Measurements from ENCODE around the gene CTNNBL1. TPM values are rescaled to one million over a fixed set of nuclear protein-coding genes. Genes with fewer than 3 reads are reported as not detected.
"Not testable (repeated sequence)": the region's sequence is repeated elsewhere in the genome, so short reads cannot be mapped to it uniquely, and the experiment has no call there.

CTNNBL1 gene
- total RNA-seq, 3 donors from 2014 or later (not counting 1 experiment from before 2014, with no cell fraction given) = 59.1 to 75.6 (median 67.6) TPM

DNA sequence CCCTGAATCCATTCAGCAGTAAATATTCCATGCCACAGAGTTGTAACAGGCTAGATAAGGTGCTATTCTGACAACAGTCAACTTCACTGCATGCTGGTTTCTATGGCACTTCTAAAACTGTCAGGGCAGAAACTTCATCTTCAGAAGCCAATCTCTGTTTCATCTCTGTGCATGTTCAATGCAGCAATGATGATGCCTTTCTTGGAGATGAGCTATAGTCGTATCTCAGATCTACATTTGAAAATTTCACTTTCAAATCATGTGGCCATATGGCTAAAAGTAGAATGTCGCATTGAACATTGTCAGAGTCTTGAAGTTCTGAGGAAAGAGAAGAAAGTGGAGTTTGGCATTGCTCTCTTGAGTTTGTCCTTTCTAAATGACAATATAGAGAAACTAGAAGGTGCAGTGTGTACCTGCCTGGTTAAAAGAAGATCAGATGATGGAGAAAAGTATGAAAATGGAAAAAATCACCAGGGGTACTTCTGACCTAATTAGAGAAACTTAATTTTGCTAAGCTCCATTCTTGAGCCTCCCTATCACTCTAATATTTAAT lies 160.1 kb downstream of the CTNNBL1 start:
- Histone ChIP-seq H3K4me1 (ENCODE audit: control insufficient read depth, insufficient read depth, low read length) (no peaks in the 10 kb centered on the region), H3K4me3 (ENCODE audit: low read length) (no peak overlapping the region), H3K27me3 (ENCODE audit: control insufficient read depth, insufficient read depth, low read length) (no peaks in the 10 kb centered on the region), H3K36me3 (ENCODE audit: control insufficient read depth, insufficient read depth, low read length) (peaks cover 33% of the 10 kb centered on the region), H3K27ac (ENCODE audit: low read length) (no peak overlapping the region), H3K9me3 (ENCODE audit: control insufficient read depth, insufficient read depth, low read length) (no peaks in the 10 kb centered on the region)
- no peak overlapping the region for H3K27ac Mint-ChIP-seq
- H3K9me3 Mint-ChIP-seq = no peaks in the 10 kb centered on the region
- TF ChIP-seq, protein P1, sequence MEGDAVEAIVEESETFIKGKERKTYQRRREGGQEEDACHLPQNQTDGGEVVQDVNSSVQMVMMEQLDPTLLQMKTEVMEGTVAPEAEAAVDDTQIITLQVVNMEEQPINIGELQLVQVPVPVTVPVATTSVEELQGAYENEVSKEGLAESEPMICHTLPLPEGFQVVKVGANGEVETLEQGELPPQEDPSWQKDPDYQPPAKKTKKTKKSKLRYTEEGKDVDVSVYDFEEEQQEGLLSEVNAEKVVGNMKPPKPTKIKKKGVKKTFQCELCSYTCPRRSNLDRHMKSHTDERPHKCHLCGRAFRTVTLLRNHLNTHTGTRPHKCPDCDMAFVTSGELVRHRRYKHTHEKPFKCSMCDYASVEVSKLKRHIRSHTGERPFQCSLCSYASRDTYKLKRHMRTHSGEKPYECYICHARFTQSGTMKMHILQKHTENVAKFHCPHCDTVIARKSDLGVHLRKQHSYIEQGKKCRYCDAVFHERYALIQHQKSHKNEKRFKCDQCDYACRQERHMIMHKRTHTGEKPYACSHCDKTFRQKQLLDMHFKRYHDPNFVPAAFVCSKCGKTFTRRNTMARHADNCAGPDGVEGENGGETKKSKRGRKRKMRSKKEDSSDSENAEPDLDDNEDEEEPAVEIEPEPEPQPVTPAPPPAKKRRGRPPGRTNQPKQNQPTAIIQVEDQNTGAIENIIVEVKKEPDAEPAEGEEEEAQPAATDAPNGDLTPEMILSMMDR (IDR thresholded peaks at IDR 0.05) = no peak
- 76% methylated on average over 2 of the region's 2 CpGs for WGBS (ENCODE audit: insufficient coverage)
- no peak overlapping the region for H3K4me3 Mint-ChIP-seq
- no peaks in the 10 kb centered on the region for H3K36me3 Mint-ChIP-seq
- intact Hi-C loops (cut with micrococcal nuclease) = no loop called here
- DNase-seq = no peak
- no peaks in the 10 kb centered on the region for H3K27me3 Mint-ChIP-seq (ENCODE audit: low read depth in 2 of 2)
- no peaks in the 10 kb centered on the region for H3K4me1 Mint-ChIP-seq
- ATAC-seq = no peak

DNA sequence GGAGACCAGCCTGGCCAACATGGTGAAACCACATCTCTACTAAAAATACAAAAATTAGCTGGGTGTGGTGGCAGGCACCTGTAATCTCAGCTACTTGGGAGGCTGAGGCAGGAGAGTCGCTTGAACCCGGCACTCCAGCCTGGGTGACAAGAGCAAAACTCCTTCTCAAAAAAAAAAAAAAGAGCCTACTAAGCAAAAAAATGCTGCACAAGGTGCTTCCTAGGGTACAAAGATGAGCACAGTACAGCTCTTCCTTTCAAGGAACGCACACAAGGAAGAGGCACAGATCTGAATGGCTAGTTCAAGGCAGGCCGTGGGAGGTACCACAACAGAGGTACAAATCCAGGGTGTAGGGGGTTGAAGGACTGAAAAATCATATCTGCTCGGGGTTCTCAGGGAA lies 162.2 kb downstream of the CTNNBL1 start:
- H3K4me3 Mint-ChIP-seq; H3K27me3 ChIP-seq (ENCODE audit: control insufficient read depth, insufficient read depth, low read length); H3K9me3 ChIP-seq (ENCODE audit: control insufficient read depth, insufficient read depth, low read length); H3K36me3 Mint-ChIP-seq; H3K4me3 ChIP-seq (ENCODE audit: low read length); H3K27ac ChIP-seq (ENCODE audit: low read length); H3K27ac Mint-ChIP-seq; H3K4me1 Mint-ChIP-seq; H3K9me3 Mint-ChIP-seq; H3K27me3 Mint-ChIP-seq (ENCODE audit: low read depth in 2 of 2); DNase-seq; H3K4me1 ChIP-seq (ENCODE audit: control insufficient read depth, insufficient read depth, low read length); ATAC-seq; intact Hi-C loops (cut with micrococcal nuclease): not testable (repeated sequence)
- H3K36me3 ChIP-seq (ENCODE audit: control insufficient read depth, insufficient read depth, low read length) = peaks cover 36% of the 10 kb centered on the region
- WGBS (ENCODE audit: insufficient coverage) = over 99% methylated on average over 5 of the region's 5 CpGs

DNA sequence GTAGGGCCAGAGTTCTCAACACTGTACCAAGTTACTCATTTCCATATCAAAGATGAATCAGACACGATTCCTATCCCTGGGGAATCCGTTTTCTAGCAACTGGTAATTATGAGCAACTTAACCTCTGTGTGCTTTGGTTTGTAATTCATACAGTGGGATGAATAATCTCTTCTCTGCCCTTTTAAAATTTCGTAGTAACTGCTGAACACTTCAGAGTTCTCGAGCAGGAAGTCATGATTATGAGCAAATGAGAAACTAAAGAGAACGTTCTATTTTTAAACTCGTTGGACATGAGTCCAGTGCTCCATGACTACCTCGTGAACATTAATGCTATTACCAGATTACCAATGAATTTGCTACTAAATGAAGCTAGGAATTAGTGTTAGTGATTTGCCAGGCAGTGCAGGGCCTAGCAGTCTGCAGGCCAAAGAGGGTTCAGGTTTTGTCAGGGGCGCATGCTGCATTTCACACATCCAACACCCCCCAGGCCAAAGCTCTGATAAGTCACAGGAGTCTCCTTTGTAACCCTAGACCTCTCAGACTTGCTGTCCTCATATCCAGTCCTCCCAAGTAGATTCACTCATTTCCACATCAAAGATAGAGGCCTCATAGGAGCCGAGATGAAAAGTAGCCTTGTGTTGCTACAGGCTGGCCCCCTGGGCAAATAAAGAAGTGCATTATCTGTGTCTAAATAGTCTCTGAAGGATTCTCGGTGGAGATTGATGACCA lies 163.3 kb downstream of the CTNNBL1 start:
- H3K27ac ChIP-seq (ENCODE audit: low read length) = no peak overlapping the region
- no peaks in the 10 kb centered on the region for H3K4me1 Mint-ChIP-seq
- no peaks in the 10 kb centered on the region for H3K9me3 ChIP-seq (ENCODE audit: control insufficient read depth, insufficient read depth, low read length)
- intact Hi-C loops (cut with micrococcal nuclease) = no loop called here
- H3K36me3 ChIP-seq (ENCODE audit: control insufficient read depth, insufficient read depth, low read length) = peaks cover 38% of the 10 kb centered on the region
- H3K9me3 Mint-ChIP-seq = no peaks in the 10 kb centered on the region
- H3K27ac Mint-ChIP-seq = no peak overlapping the region
- no peaks in the 10 kb centered on the region for H3K27me3 ChIP-seq (ENCODE audit: control insufficient read depth, insufficient read depth, low read length)
- no peaks in the 10 kb centered on the region for H3K36me3 Mint-ChIP-seq
- no peaks in the 10 kb centered on the region for H3K4me1 ChIP-seq (ENCODE audit: control insufficient read depth, insufficient read depth, low read length)
- ATAC-seq (no peak), DNase-seq (no peak)
- no peak overlapping the region for H3K4me3 Mint-ChIP-seq
- H3K4me3 ChIP-seq (ENCODE audit: low read length) = no peak overlapping the region
- TF ChIP-seq, protein P1 (IDR thresholded peaks at IDR 0.05) = no peak
- 91% methylated on average over 10 of the region's 10 CpGs for WGBS (ENCODE audit: insufficient coverage)
- H3K27me3 Mint-ChIP-seq (ENCODE audit: low read depth in 2 of 2) = no peaks in the 10 kb centered on the region

DNA sequence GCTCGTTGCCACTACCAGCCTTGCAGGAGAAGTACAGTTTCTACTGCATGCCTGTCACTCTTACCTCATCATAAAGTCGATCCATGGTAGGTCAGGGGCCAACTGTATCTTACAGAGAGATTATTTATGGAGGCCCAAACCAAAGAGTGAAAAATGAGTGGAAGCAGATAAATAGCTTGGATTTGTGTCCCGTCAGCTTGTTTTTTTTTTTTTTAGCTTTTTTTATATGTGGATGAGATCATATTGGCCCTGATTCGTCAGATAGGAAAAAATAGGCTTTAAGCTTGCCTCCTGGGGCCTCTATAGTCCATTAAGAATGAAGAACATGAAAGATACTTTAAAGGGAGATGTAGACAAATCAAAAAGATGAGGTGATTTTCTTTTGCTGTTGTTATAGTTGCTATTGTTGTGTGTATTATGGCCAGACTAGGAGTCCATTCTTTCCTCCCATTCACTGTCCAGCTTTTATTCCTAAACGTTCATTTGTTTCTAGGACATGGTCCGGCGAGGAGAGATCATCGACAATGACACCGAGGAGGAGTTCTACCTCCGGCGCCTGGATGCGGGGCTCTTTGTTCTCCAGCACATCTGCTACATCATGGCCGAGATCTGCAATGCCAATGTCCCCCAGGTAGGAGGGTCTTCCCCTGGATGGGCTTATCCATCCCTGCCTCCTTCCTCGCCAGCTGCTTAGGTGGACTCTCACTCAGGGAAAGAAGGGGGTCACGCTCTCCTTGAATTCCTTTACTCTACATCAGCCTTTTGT lies 165.8 kb downstream of the CTNNBL1 start:
- H3K27ac Mint-ChIP-seq = no peak overlapping the region
- ATAC-seq = no peak
- Histone ChIP-seq H3K4me3 (ENCODE audit: low read length) (no peak overlapping the region), H3K27me3 (ENCODE audit: control insufficient read depth, insufficient read depth, low read length) (no peaks in the 10 kb centered on the region), H3K36me3 (ENCODE audit: control insufficient read depth, insufficient read depth, low read length) (peaks cover 33% of the 10 kb centered on the region), H3K27ac (ENCODE audit: low read length) (no peak overlapping the region), H3K4me1 (ENCODE audit: control insufficient read depth, insufficient read depth, low read length) (no peaks in the 10 kb centered on the region), H3K9me3 (ENCODE audit: control insufficient read depth, insufficient read depth, low read length) (no peaks in the 10 kb centered on the region)
- no peaks in the 10 kb centered on the region for H3K4me1 Mint-ChIP-seq
- no peaks in the 10 kb centered on the region for H3K36me3 Mint-ChIP-seq
- 91% methylated on average over 13 of the region's 15 CpGs for WGBS (ENCODE audit: insufficient coverage)
- TF ChIP-seq, protein P1 (IDR thresholded peaks at IDR 0.05) = no peak
- intact Hi-C loops (cut with micrococcal nuclease) = no loop called here
- no peak for DNase-seq
- H3K27me3 Mint-ChIP-seq (ENCODE audit: low read depth in 2 of 2) = no peaks in the 10 kb centered on the region
- no peaks in the 10 kb centered on the region for H3K9me3 Mint-ChIP-seq
- H3K4me3 Mint-ChIP-seq = no peak overlapping the region

Data from natural killer cell (primary cell).